ENCODE measurements around the gene NEGR1.

NEGR1 gene

GRCh38 chr1:71994646-71995045, 287.7 kb downstream of the NEGR1 start:
- H3K27ac ChIP-seq (ENCODE audit: low read length), result no peak overlapping the region
- no peak overlapping the region for H3K4me2 ChIP-seq (ENCODE audit: low read length)
- no peaks in the 10 kb centered on the region for H3K79me2 ChIP-seq (ENCODE audit: low read length)
- H3K27me3 ChIP-seq (ENCODE audit: low read depth, low read length), result no peaks in the 10 kb centered on the region
- H3K36me3 ChIP-seq (replicated peaks; ENCODE audit: low read depth, low read length), result no peaks in the 10 kb centered on the region
- H4K20me1 ChIP-seq (ENCODE audit: insufficient read depth, low read length), result no peaks in the 10 kb centered on the region
- H2AFZ ChIP-seq (ENCODE audit: low read depth, low read length), result no peak overlapping the region
- H3K4me1 ChIP-seq (ENCODE audit: low read length), result no peaks in the 10 kb centered on the region
- H3K4me3 ChIP-seq (ENCODE audit: low read length), result no peak overlapping the region
- no peaks in the 10 kb centered on the region for H3K9me3 ChIP-seq (ENCODE audit: insufficient read depth, low read length)
- TF ChIP-seq EZH2phosphoT487 (IDR thresholded peaks at IDR 0.05; ENCODE audit: low read depth), result no peak
- no peak for TF ChIP-seq CTCF (IDR thresholded peaks at IDR 0.05; ENCODE audit: low read depth, low read length)
- H3K9ac ChIP-seq (ENCODE audit: low read length), result no peak overlapping the region

- Histone ChIP-seq H3K27me3 (ENCODE audit: low read depth, low read length) (no peaks in the 10 kb centered on the region), H2AFZ (ENCODE audit: low read depth, low read length) (no peak overlapping the region), H3K9me3 (ENCODE audit: insufficient read depth, low read length) (no peaks in the 10 kb centered on the region), H3K9ac (ENCODE audit: low read length) (no peak overlapping the region), H4K20me1 (ENCODE audit: insufficient read depth, low read length) (no peaks in the 10 kb centered on the region), H3K27ac (ENCODE audit: low read length) (no peak overlapping the region), H3K4me3 (ENCODE audit: low read length) (no peak overlapping the region), H3K4me2 (ENCODE audit: low read length) (no peak overlapping the region), H3K36me3 (replicated peaks; ENCODE audit: low read depth, low read length) (no peaks in the 10 kb centered on the region), H3K4me1 (ENCODE audit: low read length) (no peaks in the 10 kb centered on the region), H3K79me2 (ENCODE audit: low read length) (no peaks in the 10 kb centered on the region)
- TF ChIP-seq EZH2phosphoT487 (IDR thresholded peaks at IDR 0.05; ENCODE audit: low read depth) (no peak), CTCF (IDR thresholded peaks at IDR 0.05; ENCODE audit: low read depth, low read length) (no peak)
Observed at GRCh38 chr1:71987181-71987580, 295.2 kb downstream of the NEGR1 start.

- Histone ChIP-seq H3K4me1 (ENCODE audit: low read length) (no peaks in the 10 kb centered on the region), H3K4me3 (ENCODE audit: low read length) (no peak overlapping the region), H3K27me3 (ENCODE audit: low read depth, low read length) (no peaks in the 10 kb centered on the region), H3K27ac (ENCODE audit: low read length) (no peak overlapping the region), H3K9ac (ENCODE audit: low read length) (no peak overlapping the region), H3K4me2 (ENCODE audit: low read length) (no peak overlapping the region), H3K9me3 (ENCODE audit: insufficient read depth, low read length) (no peaks in the 10 kb centered on the region), H3K36me3 (replicated peaks; ENCODE audit: low read depth, low read length) (no peaks in the 10 kb centered on the region), H4K20me1 (ENCODE audit: insufficient read depth, low read length) (no peaks in the 10 kb centered on the region), H2AFZ (ENCODE audit: low read depth, low read length) (no peak overlapping the region), H3K79me2 (ENCODE audit: low read length) (no peaks in the 10 kb centered on the region)
- TF ChIP-seq CTCF (IDR thresholded peaks at IDR 0.05; ENCODE audit: low read depth, low read length) (no peak), EZH2phosphoT487 (IDR thresholded peaks at IDR 0.05; ENCODE audit: low read depth) (no peak)
Observed at GRCh38 chr1:71986160-71986559, 296.2 kb downstream of the NEGR1 start.

- no peaks in the 10 kb centered on the region for H3K79me2 ChIP-seq (ENCODE audit: low read length)
- no peak overlapping the region for H3K4me3 ChIP-seq (ENCODE audit: low read length)
- H3K4me2 ChIP-seq (ENCODE audit: low read length), result no peak overlapping the region
- TF ChIP-seq EZH2phosphoT487 (IDR thresholded peaks at IDR 0.05; ENCODE audit: low read depth) (no peak), CTCF (IDR thresholded peaks at IDR 0.05; ENCODE audit: low read depth, low read length) (no peak)
- no peak overlapping the region for H3K27ac ChIP-seq (ENCODE audit: low read length)
- H3K4me1 ChIP-seq (ENCODE audit: low read length), result no peaks in the 10 kb centered on the region
- no peak overlapping the region for H3K9ac ChIP-seq (ENCODE audit: low read length)
- H2AFZ ChIP-seq (ENCODE audit: low read depth, low read length), result no peak overlapping the region
- no peaks in the 10 kb centered on the region for H3K36me3 ChIP-seq (replicated peaks; ENCODE audit: low read depth, low read length)
- H3K27me3 ChIP-seq (ENCODE audit: low read depth, low read length), result no peaks in the 10 kb centered on the region
- H3K9me3 ChIP-seq (ENCODE audit: insufficient read depth, low read length), result no peaks in the 10 kb centered on the region
- no peaks in the 10 kb centered on the region for H4K20me1 ChIP-seq (ENCODE audit: insufficient read depth, low read length)
Observed at GRCh38 chr1:71980556-71980955, 301.8 kb downstream of the NEGR1 start.
